DND-41 (cell line): Measurements from ENCODE around the gene ARID5A.

Experiments used
- ATAC-seq: fragments of 200-7000 bp; cut with Tn5 transposase; 3 replicates; pipeline ENCODE4 v1.9.1; 2021; ENCODE audit warnings: low read depth; ENCODE audit not compliant: insufficient read depth
- DNase-seq: peaks from one replicate; pipeline ENCODE4 v3.0.0-alpha.2; 2020
- H2AFZ ChIP-seq: 2 replicates; pipeline ENCODE4 v1.6.0; 2012; ENCODE audit warnings: low read depth, low read length
- H3K27ac ChIP-seq: 2 replicates; pipeline ENCODE4 v1.5.1; 2012; ENCODE audit warnings: low read length, inconsistent platforms
- H3K27me3 ChIP-seq: fragments of 200-600 bp; sonication (generic); 2 replicates; pipeline ENCODE4 v1.6.0; 2012; ENCODE audit warnings: low read length, mild to moderate bottlenecking, inconsistent platforms; ENCODE audit not compliant: insufficient read depth, poor library complexity
- H3K36me3 ChIP-seq: 2 replicates; pipeline ENCODE4 v1.5.1; 2012; ENCODE audit warnings: low read length, inconsistent platforms; ENCODE audit not compliant: insufficient read depth
- H3K4me1 ChIP-seq: 2 replicates; pipeline ENCODE4 v1.5.1; 2012; ENCODE audit warnings: mild to moderate bottlenecking, low read length; ENCODE audit not compliant: insufficient read depth
- H3K4me2 ChIP-seq: 2 replicates; pipeline ENCODE4 v1.6.0; 2012; ENCODE audit warnings: mild to moderate bottlenecking, moderate library complexity, low read length, inconsistent platforms; ENCODE audit not compliant: insufficient read depth
- H3K4me3 ChIP-seq, 2 experiments: fragments of 200-600 bp in 1 of 2; shearing (Covaris generic) in 1 of 2; 2 replicates each; pipeline ENCODE4 v1.5.1; 2012 to 2016; ENCODE audit warnings: inconsistent platforms in 2 of 2, low read length in 2 of 2, mild to moderate bottlenecking in 2 of 2, low read depth in 1 of 2, moderate library complexity in 1 of 2
- H3K79me2 ChIP-seq: 2 replicates; pipeline ENCODE4 v1.6.0; 2012; ENCODE audit warnings: low read length, inconsistent platforms; ENCODE audit not compliant: insufficient read depth
- H3K9ac ChIP-seq: 2 replicates; pipeline ENCODE4 v1.6.0; 2012; ENCODE audit warnings: low read depth, mild to moderate bottlenecking, inconsistent platforms, low read length, moderate library complexity
- H3K9me3 ChIP-seq: 2 replicates; pipeline ENCODE4 v1.5.1; 2012; ENCODE audit warnings: low read length, moderate library complexity, mild to moderate bottlenecking, inconsistent platforms; ENCODE audit not compliant: insufficient read depth, severe bottlenecking
- H4K20me1 ChIP-seq: 2 replicates; pipeline ENCODE4 v1.6.0; 2012; ENCODE audit warnings: low read length; ENCODE audit not compliant: insufficient read depth
- CTCF ChIP-seq: IDR thresholded peaks from 2 replicates; pipeline ENCODE4 v1.5.1; 2012; ENCODE audit warnings: borderline replicate concordance, low read length, moderate library complexity, mild to moderate bottlenecking; ENCODE audit not compliant: poor library complexity, severe bottlenecking; ENCODE audit errors: extremely low read depth
- EZH2 ChIP-seq: IDR thresholded peaks from 3 replicates; pipeline ENCODE4 v1.6.1; 2012; ENCODE audit warnings: borderline replicate concordance, low read depth, mild to moderate bottlenecking, moderate library complexity, low read length, inconsistent platforms; ENCODE audit not compliant: severe bottlenecking

The ARID5A gene

GRCh38 chr2:96508521-96509113 lies 27.9 kb upstream of the ARID5A start:
- H3K27me3 ChIP-seq = peaks cover 3% of the 10 kb centered on the region
- no peak overlapping the region for H3K9ac ChIP-seq
- H2AFZ ChIP-seq = 0 out of 2 replicates have a peak overlapping the region, but pooled peaks have one; percentile 80
- H3K79me2 ChIP-seq = no peaks in the 10 kb centered on the region
- H3K36me3 ChIP-seq = no peaks in the 10 kb centered on the region
- H3K4me3 ChIP-seq = no peak overlapping the region
- no peaks in the 10 kb centered on the region; the same call in 1 of the 2 replicates for H4K20me1 ChIP-seq
- peak overlapping the region; percentile 62 for H3K4me2 ChIP-seq
- ATAC-seq = no peak
- no peak overlapping the region for H3K27ac ChIP-seq
- TF ChIP-seq CTCF (no peak), EZH2 (no peak)
- no peaks in the 10 kb centered on the region for H3K9me3 ChIP-seq
- no peak for DNase-seq
- H3K4me1 ChIP-seq = peaks cover 8% of the 10 kb centered on the region

GRCh38 chr2:96509114-96509846 lies 27.3 kb upstream of the ARID5A start:
- Histone ChIP-seq H3K9me3 (no peaks in the 10 kb centered on the region), H2AFZ (no peak overlapping the region), H3K4me3 (no peak overlapping the region), H3K4me1 (peaks cover 8% of the 10 kb centered on the region), H3K79me2 (no peaks in the 10 kb centered on the region), H4K20me1 (no peaks in the 10 kb centered on the region; the same call in 1 of the 2 replicates), H3K36me3 (no peaks in the 10 kb centered on the region), H3K4me2 (no peak overlapping the region), H3K9ac (no peak overlapping the region), H3K27ac (no peak overlapping the region), H3K27me3 (peaks cover 3% of the 10 kb centered on the region)
- ATAC-seq (peak; percentile 41), DNase-seq (peak; percentile 56)
- TF ChIP-seq CTCF = peak; percentile 81
- TF ChIP-seq EZH2 = no peak

- Histone ChIP-seq H4K20me1 (no peaks in the 10 kb centered on the region; the same call in 1 of the 2 replicates), H3K36me3 (no peaks in the 10 kb centered on the region), H3K27me3 (peaks cover 3% of the 10 kb centered on the region), H3K79me2 (no peaks in the 10 kb centered on the region), H3K9me3 (no peaks in the 10 kb centered on the region), H2AFZ (no peak overlapping the region), H3K4me3 (no peak overlapping the region), H3K9ac (no peak overlapping the region), H3K4me2 (no peak overlapping the region), H3K4me1 (peaks cover 8% of the 10 kb centered on the region), H3K27ac (no peak overlapping the region)
- DNase-seq (no peak), ATAC-seq (no peak)
- TF ChIP-seq CTCF = no peak
- TF ChIP-seq EZH2 = no peak
Measured at GRCh38 chr2:96509847-96510230, 26.7 kb upstream of the ARID5A start.
